ENCODE measurements around the gene WDR91.
"Not testable (repeated sequence)": the region's sequence is repeated elsewhere in the genome, so short reads cannot be mapped to it uniquely, and the experiment has no call there.

Gene WDR91

GRCh38 chr7:135215698-135216097, 4.4 kb upstream of the WDR91 start:
- TF ChIP-seq, protein P1, sequence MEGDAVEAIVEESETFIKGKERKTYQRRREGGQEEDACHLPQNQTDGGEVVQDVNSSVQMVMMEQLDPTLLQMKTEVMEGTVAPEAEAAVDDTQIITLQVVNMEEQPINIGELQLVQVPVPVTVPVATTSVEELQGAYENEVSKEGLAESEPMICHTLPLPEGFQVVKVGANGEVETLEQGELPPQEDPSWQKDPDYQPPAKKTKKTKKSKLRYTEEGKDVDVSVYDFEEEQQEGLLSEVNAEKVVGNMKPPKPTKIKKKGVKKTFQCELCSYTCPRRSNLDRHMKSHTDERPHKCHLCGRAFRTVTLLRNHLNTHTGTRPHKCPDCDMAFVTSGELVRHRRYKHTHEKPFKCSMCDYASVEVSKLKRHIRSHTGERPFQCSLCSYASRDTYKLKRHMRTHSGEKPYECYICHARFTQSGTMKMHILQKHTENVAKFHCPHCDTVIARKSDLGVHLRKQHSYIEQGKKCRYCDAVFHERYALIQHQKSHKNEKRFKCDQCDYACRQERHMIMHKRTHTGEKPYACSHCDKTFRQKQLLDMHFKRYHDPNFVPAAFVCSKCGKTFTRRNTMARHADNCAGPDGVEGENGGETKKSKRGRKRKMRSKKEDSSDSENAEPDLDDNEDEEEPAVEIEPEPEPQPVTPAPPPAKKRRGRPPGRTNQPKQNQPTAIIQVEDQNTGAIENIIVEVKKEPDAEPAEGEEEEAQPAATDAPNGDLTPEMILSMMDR (IDR thresholded peaks at IDR 0.05; ENCODE audit: insufficient read depth, low read depth, low read length, missing control alignments): no peak
- no peak overlapping the region for H3K4me3 ChIP-seq (ENCODE audit: low read depth, low read length)
- DNase-seq (ENCODE audit: low read depth): no peak

DNA sequence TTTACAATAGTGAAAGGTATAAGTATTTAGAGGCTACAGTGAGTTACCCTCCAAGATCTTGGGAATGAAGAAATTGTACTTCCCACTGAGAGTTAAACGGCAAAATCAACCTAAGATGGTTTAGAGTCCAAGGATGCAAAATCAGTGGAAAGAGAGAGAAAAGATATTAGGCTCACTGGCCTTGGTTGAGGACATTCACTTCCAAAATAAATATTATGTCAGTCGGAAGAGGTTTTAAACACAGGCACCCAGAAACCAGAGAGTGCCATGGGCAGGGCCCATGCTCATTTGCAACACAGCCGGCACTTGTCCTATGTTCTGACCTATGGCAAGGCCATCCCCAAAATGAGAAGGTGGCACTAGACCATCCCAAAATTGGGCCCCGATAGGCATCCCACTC, 3.9 kb upstream of the WDR91 start:
- TF ChIP-seq, protein P1 (IDR thresholded peaks at IDR 0.05; ENCODE audit: insufficient read depth, low read depth, low read length, missing control alignments): no peak
- H3K4me3 ChIP-seq (ENCODE audit: low read depth, low read length): no peak overlapping the region
- no peak for DNase-seq (ENCODE audit: low read depth)

DNA sequence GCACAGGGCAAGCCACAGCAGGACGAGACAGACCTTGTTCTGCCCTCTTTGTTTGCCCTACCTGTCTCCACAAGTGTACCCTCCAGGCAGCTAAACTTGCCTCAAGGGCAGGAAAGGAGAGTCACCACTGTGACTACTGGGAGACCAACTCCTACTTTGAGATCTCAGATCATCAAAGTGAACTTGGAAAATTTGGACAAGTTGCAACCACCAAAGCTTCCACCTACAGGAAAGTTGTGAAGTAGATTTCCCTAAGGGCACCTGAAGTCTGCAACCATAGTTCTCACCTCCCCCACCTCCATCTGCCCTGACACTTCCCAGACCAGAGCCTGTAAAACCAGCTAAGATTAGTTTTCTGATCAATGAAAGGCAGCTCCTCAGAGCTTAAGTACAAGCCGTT, 2.5 kb upstream of the WDR91 start:
- no peak overlapping the region for H3K4me3 ChIP-seq (ENCODE audit: low read depth, low read length)
- DNase-seq (ENCODE audit: low read depth): no peak
- TF ChIP-seq, protein P1 (IDR thresholded peaks at IDR 0.05; ENCODE audit: insufficient read depth, low read depth, low read length, missing control alignments): no peak

GRCh38 chr7:135211946-135212685, 790 bp upstream of the WDR91 start:
- DNase-seq (ENCODE audit: low read depth): not testable (repeated sequence)
- peak overlapping the region; percentile 80 for H3K4me3 ChIP-seq (ENCODE audit: low read depth, low read length)

DNA sequence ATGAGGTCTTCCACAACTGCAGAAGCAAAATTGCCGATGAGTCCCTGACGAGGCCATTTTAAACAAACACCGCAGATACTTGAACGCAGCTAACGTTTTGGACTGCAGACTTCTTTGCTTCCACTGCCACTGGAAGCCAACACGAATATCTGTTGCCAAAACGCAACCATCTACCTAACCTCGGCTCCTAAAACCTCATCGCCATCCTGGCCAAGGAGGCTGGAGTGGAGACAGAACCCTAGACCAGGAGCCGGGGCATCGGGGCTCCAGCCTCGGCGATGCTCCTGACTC, 493 bp downstream of the WDR91 start:
- TF ChIP-seq, protein P1 (IDR thresholded peaks at IDR 0.05; ENCODE audit: insufficient read depth, low read depth, low read length, missing control alignments): no peak
- H3K4me3 ChIP-seq (ENCODE audit: low read depth, low read length): peak overlapping the region; percentile 81
- DNase-seq (ENCODE audit: low read depth): peak; percentile 35

DNA sequence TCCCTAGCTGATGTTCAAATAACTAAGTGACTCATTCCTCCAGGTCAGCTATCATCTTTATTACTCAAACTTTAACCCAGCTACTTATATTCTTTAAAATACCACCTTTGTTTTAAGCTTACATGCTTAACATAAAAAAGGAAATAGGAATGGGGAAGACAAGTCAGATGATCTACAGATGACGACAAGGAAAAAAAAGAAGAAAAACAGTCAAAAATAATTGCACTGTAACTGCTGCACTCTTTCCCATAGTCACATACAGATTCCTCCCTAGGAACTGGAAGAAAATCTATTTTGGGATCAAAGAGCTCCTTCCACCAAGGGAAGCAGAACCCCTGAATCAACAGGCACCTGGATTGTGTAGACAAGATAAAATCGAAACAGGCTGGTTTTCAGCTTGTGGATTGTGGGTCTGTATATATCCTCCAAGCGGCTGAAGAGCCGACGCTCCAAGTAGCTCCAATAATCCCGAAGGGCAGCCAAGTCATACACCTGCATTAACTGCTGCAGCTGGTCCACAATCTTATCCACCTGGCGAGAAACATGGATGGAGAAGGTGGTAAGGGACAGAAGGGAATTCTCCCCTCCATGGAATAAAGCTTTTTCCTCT, 2.0 kb downstream of the WDR91 start:
- no peak overlapping the region for H3K4me3 ChIP-seq (ENCODE audit: low read depth, low read length)
- DNase-seq (ENCODE audit: low read depth): no peak
- TF ChIP-seq, protein P1 (IDR thresholded peaks at IDR 0.05; ENCODE audit: insufficient read depth, low read depth, low read length, missing control alignments): no peak

GRCh38 chr7:135208102-135208793, 3.1 kb downstream of the WDR91 start:
- peak overlapping the region; percentile 15; the same call in 1 of the 2 replicates for H3K4me3 ChIP-seq (ENCODE audit: low read depth, low read length)
- TF ChIP-seq, protein P1 (IDR thresholded peaks at IDR 0.05; ENCODE audit: insufficient read depth, low read depth, low read length, missing control alignments): no peak
- no peak for DNase-seq (ENCODE audit: low read depth)
